ENCODE data around the gene ACP3.

Gene ACP3

GRCh38 chr3:132401255-132401654 is 84.0 kb downstream of the ACP3 start:
- no peaks in the 10 kb centered on the region for H3K9me2 ChIP-seq (replicated peaks; ENCODE audit: insufficient read depth, low read length)
- H3K9ac ChIP-seq (ENCODE audit: low read length) = no peak overlapping the region
- H3K4me2 ChIP-seq (ENCODE audit: low read depth, low read length) = no peak overlapping the region
- H3K79me2 ChIP-seq (ENCODE audit: low read length) = no peaks in the 10 kb centered on the region
- H3K4me3 ChIP-seq (ENCODE audit: low read length) = no peak overlapping the region
- no peaks in the 10 kb centered on the region for H4K20me1 ChIP-seq (ENCODE audit: insufficient read depth, low read length)
- no peak overlapping the region for H3K27ac ChIP-seq (ENCODE audit: low read length)
- DNase-seq = no peak
- no peak overlapping the region for H2AFZ ChIP-seq (ENCODE audit: low read length)
- H3F3A ChIP-seq (ENCODE audit: insufficient read depth, low read length) = no peaks in the 10 kb centered on the region
- H3K4me1 ChIP-seq (ENCODE audit: low read length) = no peaks in the 10 kb centered on the region
- no peaks in the 10 kb centered on the region for H3K36me3 ChIP-seq (replicated peaks; ENCODE audit: insufficient read depth, low read length)
- no peaks in the 10 kb centered on the region for H3K27me3 ChIP-seq (replicated peaks; ENCODE audit: insufficient read depth, low read length)
- no peaks in the 10 kb centered on the region for H3K9me3 ChIP-seq (replicated peaks; ENCODE audit: insufficient read depth, low read length)
- no peak for TF ChIP-seq EZH2phosphoT487 (IDR thresholded peaks at IDR 0.05; ENCODE audit: low read length)

GRCh38 chr3:132404276-132404675 is 87.1 kb downstream of the ACP3 start:
- Histone ChIP-seq H2AFZ (ENCODE audit: low read length) (no peak overlapping the region), H4K20me1 (ENCODE audit: insufficient read depth, low read length) (no peaks in the 10 kb centered on the region), H3K4me2 (ENCODE audit: low read depth, low read length) (no peak overlapping the region), H3K4me3 (ENCODE audit: low read length) (no peak overlapping the region), H3K9me2 (replicated peaks; ENCODE audit: insufficient read depth, low read length) (no peaks in the 10 kb centered on the region), H3K4me1 (ENCODE audit: low read length) (no peaks in the 10 kb centered on the region), H3F3A (ENCODE audit: insufficient read depth, low read length) (no peaks in the 10 kb centered on the region), H3K36me3 (replicated peaks; ENCODE audit: insufficient read depth, low read length) (no peaks in the 10 kb centered on the region), H3K79me2 (ENCODE audit: low read length) (no peaks in the 10 kb centered on the region), H3K27ac (ENCODE audit: low read length) (no peak overlapping the region), H3K9me3 (replicated peaks; ENCODE audit: insufficient read depth, low read length) (no peaks in the 10 kb centered on the region), H3K9ac (ENCODE audit: low read length) (no peak overlapping the region), H3K27me3 (replicated peaks; ENCODE audit: insufficient read depth, low read length) (no peaks in the 10 kb centered on the region)
- DNase-seq = no peak
- no peak for TF ChIP-seq EZH2phosphoT487 (IDR thresholded peaks at IDR 0.05; ENCODE audit: low read length)
- no peak for TF ChIP-seq EZH2 (optimal IDR thresholded peaks at IDR 0.05; ENCODE audit: low read depth, low read length)
- no peak for TF ChIP-seq CTCF (IDR thresholded peaks at IDR 0.05; ENCODE audit: low read length)

- Histone ChIP-seq H2AFZ (ENCODE audit: low read length) (no peak overlapping the region), H3K79me2 (ENCODE audit: low read length) (no peaks in the 10 kb centered on the region), H3K4me1 (ENCODE audit: low read length) (no peaks in the 10 kb centered on the region), H3K36me3 (replicated peaks; ENCODE audit: insufficient read depth, low read length) (no peaks in the 10 kb centered on the region), H3K27me3 (replicated peaks; ENCODE audit: insufficient read depth, low read length) (no peaks in the 10 kb centered on the region), H3K27ac (ENCODE audit: low read length) (no peak overlapping the region), H3K9ac (ENCODE audit: low read length) (no peak overlapping the region), H3K4me2 (ENCODE audit: low read depth, low read length) (no peak overlapping the region), H3K9me3 (replicated peaks; ENCODE audit: insufficient read depth, low read length) (no peaks in the 10 kb centered on the region), H3K9me2 (replicated peaks; ENCODE audit: insufficient read depth, low read length) (no peaks in the 10 kb centered on the region), H3K4me3 (ENCODE audit: low read length) (no peak overlapping the region), H3F3A (ENCODE audit: insufficient read depth, low read length) (no peaks in the 10 kb centered on the region), H4K20me1 (ENCODE audit: insufficient read depth, low read length) (no peaks in the 10 kb centered on the region)
- DNase-seq = no peak
- TF ChIP-seq EZH2 (optimal IDR thresholded peaks at IDR 0.05; ENCODE audit: low read depth, low read length) (no peak), CTCF (IDR thresholded peaks at IDR 0.05; ENCODE audit: low read length) (no peak), EZH2phosphoT487 (IDR thresholded peaks at IDR 0.05; ENCODE audit: low read length) (no peak)
Measured at GRCh38 chr3:132405188-132405587, 88.0 kb downstream of the ACP3 start.

- Histone ChIP-seq H3K79me2 (ENCODE audit: low read length) (no peaks in the 10 kb centered on the region), H3K9me2 (replicated peaks; ENCODE audit: insufficient read depth, low read length) (no peaks in the 10 kb centered on the region), H3K4me1 (ENCODE audit: low read length) (no peaks in the 10 kb centered on the region), H3F3A (ENCODE audit: insufficient read depth, low read length) (no peaks in the 10 kb centered on the region), H3K9me3 (replicated peaks; ENCODE audit: insufficient read depth, low read length) (no peaks in the 10 kb centered on the region), H3K27me3 (replicated peaks; ENCODE audit: insufficient read depth, low read length) (no peaks in the 10 kb centered on the region), H4K20me1 (ENCODE audit: insufficient read depth, low read length) (no peaks in the 10 kb centered on the region), H3K27ac (ENCODE audit: low read length) (no peak overlapping the region), H2AFZ (ENCODE audit: low read length) (no peak overlapping the region), H3K36me3 (replicated peaks; ENCODE audit: insufficient read depth, low read length) (no peaks in the 10 kb centered on the region), H3K9ac (ENCODE audit: low read length) (no peak overlapping the region), H3K4me3 (ENCODE audit: low read length) (no peak overlapping the region), H3K4me2 (ENCODE audit: low read depth, low read length) (no peak overlapping the region)
- no peak for DNase-seq
- no peak for TF ChIP-seq CTCF (IDR thresholded peaks at IDR 0.05; ENCODE audit: low read length)
Measured at GRCh38 chr3:132405609-132406299, 88.5 kb downstream of the ACP3 start.

Data from MM.1S (cell line).